GM23248 (cell line): Measurements from ENCODE around the gene PLXND1.

Experiments used
- EZH2 ChIP-seq: fragments of 200-600 bp; sonication (generic); IDR thresholded peaks from 2 replicates; pipeline ENCODE4 v1.6.1; 2018; ENCODE audit warnings: antibody characterized with exemption, mild to moderate bottlenecking; ENCODE audit not compliant: insufficient read depth, poor library complexity, severe bottlenecking
- EZH2phosphoT487 ChIP-seq: fragments of 200-600 bp; sonication (generic); IDR thresholded peaks from 2 replicates; pipeline ENCODE4 v1.6.1; 2018; ENCODE audit warnings: antibody characterized with exemption, moderate library complexity, mild to moderate bottlenecking, low read depth; ENCODE audit not compliant: insufficient read depth

- TF ChIP-seq EZH2phosphoT487: no peak
- TF ChIP-seq EZH2: no peak
Measured at GRCh38 chr3:129654131-129654530, 47.7 kb upstream of the PLXND1 start.
